Stomach (tissue), 4 donors: ENCODE results near the gene CARMIL1.

Experiments used
- POLR2A ChIP-seq, 4 donors: fragments of 450-650 bp; IDR thresholded peaks; one replicate each; pipeline ENCODE4 v1.6.1; 2016; ENCODE audit warnings: antibody characterized with exemption in 4 of 4, control low read depth in 2 of 4, mild to moderate bottlenecking in 1 of 4, moderate library complexity in 1 of 4
- TF ChIP-seq, protein P1 (sequence below), 7 experiments: fragments of 450-650 bp in 4 of 7; fragments of 200-600 bp in 3 of 7; sonication (generic) in 3 of 7; IDR thresholded peaks; one replicate each; pipeline ENCODE4 v1.5.1; 2016 to 2019; ENCODE audit warnings: antibody characterized with exemption in 7 of 7, control low read depth in 2 of 7, mild to moderate bottlenecking in 1 of 7

DNA sequence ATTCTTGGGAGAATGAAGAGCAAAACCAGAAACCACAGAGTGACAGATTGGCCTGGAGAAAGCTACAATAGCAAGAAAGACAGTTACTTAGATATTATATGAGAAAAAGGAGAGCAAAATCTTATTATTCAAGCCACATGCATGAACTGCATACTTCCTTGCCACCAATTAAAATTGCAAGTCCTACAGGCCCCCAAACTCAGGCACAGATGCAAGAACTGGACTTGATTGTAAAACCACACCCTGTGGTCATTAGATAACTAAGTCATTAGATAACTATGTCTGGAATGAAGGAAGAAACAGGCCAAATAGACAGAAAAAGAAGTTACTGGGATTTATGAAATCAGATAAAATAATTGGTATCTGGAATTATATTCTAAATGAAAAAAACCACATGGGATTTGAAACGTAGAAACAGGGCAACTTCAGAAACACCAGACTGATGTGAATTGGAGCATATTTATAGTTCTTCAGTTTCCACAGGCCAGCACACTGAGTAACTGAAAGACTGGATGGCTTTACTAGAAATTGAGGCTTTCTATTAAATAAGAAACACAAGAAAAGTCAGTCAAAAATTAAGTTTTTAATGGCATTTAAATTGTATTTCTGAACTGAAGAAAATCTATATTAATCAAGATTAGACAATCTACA lies 49.4 kb upstream of the CARMIL1 start:
- TF ChIP-seq, protein P1, sequence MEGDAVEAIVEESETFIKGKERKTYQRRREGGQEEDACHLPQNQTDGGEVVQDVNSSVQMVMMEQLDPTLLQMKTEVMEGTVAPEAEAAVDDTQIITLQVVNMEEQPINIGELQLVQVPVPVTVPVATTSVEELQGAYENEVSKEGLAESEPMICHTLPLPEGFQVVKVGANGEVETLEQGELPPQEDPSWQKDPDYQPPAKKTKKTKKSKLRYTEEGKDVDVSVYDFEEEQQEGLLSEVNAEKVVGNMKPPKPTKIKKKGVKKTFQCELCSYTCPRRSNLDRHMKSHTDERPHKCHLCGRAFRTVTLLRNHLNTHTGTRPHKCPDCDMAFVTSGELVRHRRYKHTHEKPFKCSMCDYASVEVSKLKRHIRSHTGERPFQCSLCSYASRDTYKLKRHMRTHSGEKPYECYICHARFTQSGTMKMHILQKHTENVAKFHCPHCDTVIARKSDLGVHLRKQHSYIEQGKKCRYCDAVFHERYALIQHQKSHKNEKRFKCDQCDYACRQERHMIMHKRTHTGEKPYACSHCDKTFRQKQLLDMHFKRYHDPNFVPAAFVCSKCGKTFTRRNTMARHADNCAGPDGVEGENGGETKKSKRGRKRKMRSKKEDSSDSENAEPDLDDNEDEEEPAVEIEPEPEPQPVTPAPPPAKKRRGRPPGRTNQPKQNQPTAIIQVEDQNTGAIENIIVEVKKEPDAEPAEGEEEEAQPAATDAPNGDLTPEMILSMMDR (IDR thresholded peaks at IDR 0.05) = no peak
- no peak for TF ChIP-seq POLR2A (IDR thresholded peaks at IDR 0.05)
